ENCODE data around the gene MON2.

MON2 gene

GRCh38 chr12:62601765-62602164, 135.1 kb downstream of the MON2 start:
- Histone ChIP-seq H4K8ac (ENCODE audit: low read depth, low read length) (no peak overlapping the region), H3K23ac (ENCODE audit: low read length) (no peak overlapping the region), H3K4me1 (ENCODE audit: control insufficient read depth, low read depth, low read length) (peaks cover 5% of the 10 kb centered on the region), H3K79me1 (ENCODE audit: low read length) (peaks cover 3% of the 10 kb centered on the region), H2BK5ac (ENCODE audit: low read length) (no peak overlapping the region), H3K18ac (ENCODE audit: low read length) (peak overlapping the region; percentile 75), H3K56ac (ENCODE audit: low read length) (peak overlapping the region; percentile 47), H2AK5ac (ENCODE audit: low read length) (no peak overlapping the region), H3K36me3 (ENCODE audit: control insufficient read depth, insufficient read depth, low read length) (no peaks in the 10 kb centered on the region), H3K4me2 (ENCODE audit: low read length) (no peak overlapping the region), H3K27me3 (ENCODE audit: insufficient read depth, low read length, poor library complexity) (no peaks in the 10 kb centered on the region), H3K4me3 (ENCODE audit: low read length) (no peak overlapping the region), H3K4ac (ENCODE audit: low read depth, low read length) (no peak overlapping the region), H4K5ac (ENCODE audit: low read length) (no peak overlapping the region), H2BK15ac (replicated peaks; ENCODE audit: low read depth) (no peak overlapping the region), H3K9ac (ENCODE audit: low read length) (peak overlapping the region; percentile 56), H2BK120ac (ENCODE audit: low read depth, low read length) (no peak overlapping the region), H3K27ac (ENCODE audit: low read depth, low read length) (no peak overlapping the region), H3K79me2 (ENCODE audit: control insufficient read depth, insufficient read depth, low read length) (peaks cover 36% of the 10 kb centered on the region)
- no CpG with 5 or more reads among the region's 2 CpGs for WGBS (ENCODE audit: extremely low coverage, insufficient coverage, low lambda C conversion rate)
- no peak for DNase-seq

- peak overlapping the region; percentile 100 for H3K27ac ChIP-seq (ENCODE audit: low read depth, low read length)
- peak overlapping the region; percentile 29 for H2BK120ac ChIP-seq (ENCODE audit: low read depth, low read length)
- H3K79me1 ChIP-seq (ENCODE audit: low read length) = peaks cover 3% of the 10 kb centered on the region
- H3K18ac ChIP-seq (ENCODE audit: low read length) = peak overlapping the region; percentile 92
- H4K8ac ChIP-seq (ENCODE audit: low read depth, low read length) = peak overlapping the region; percentile 96
- H3K23ac ChIP-seq (ENCODE audit: low read length) = no peak overlapping the region
- peak overlapping the region; percentile 99 for H3K9ac ChIP-seq (ENCODE audit: low read length)
- WGBS (ENCODE audit: extremely low coverage, insufficient coverage, low lambda C conversion rate) = no CpG with 5 or more reads among the region's 66 CpGs
- H3K79me2 ChIP-seq (ENCODE audit: control insufficient read depth, insufficient read depth, low read length) = peaks cover 38% of the 10 kb centered on the region
- peak overlapping the region; percentile 99 for H3K56ac ChIP-seq (ENCODE audit: low read length)
- H3K4me2 ChIP-seq (ENCODE audit: low read length) = peak overlapping the region; percentile 76
- H2BK15ac ChIP-seq (replicated peaks; ENCODE audit: low read depth) = no peak overlapping the region
- peak overlapping the region; percentile 93 for H2BK5ac ChIP-seq (ENCODE audit: low read length)
- H3K36me3 ChIP-seq (ENCODE audit: control insufficient read depth, insufficient read depth, low read length) = no peaks in the 10 kb centered on the region
- peak overlapping the region; percentile 96 for H3K4me3 ChIP-seq (ENCODE audit: low read length)
- peak; percentile 96 for DNase-seq
- no peak overlapping the region for H2AK5ac ChIP-seq (ENCODE audit: low read length)
- peak overlapping the region; percentile 90 for H3K4ac ChIP-seq (ENCODE audit: low read depth, low read length)
- H3K27me3 ChIP-seq (ENCODE audit: insufficient read depth, low read length, poor library complexity) = no peaks in the 10 kb centered on the region
- peaks cover 5% of the 10 kb centered on the region for H3K4me1 ChIP-seq (ENCODE audit: control insufficient read depth, low read depth, low read length)
- H4K5ac ChIP-seq (ENCODE audit: low read length) = peak overlapping the region; percentile 56
Measured at GRCh38 chr12:62602255-62603060, 135.8 kb downstream of the MON2 start.

- Histone ChIP-seq H3K56ac (ENCODE audit: low read length) (peak overlapping the region; percentile 99), H3K36me3 (ENCODE audit: control insufficient read depth, insufficient read depth, low read length) (no peaks in the 10 kb centered on the region), H2BK15ac (replicated peaks; ENCODE audit: low read depth) (no peak overlapping the region), H3K9ac (ENCODE audit: low read length) (peak overlapping the region; percentile 99), H3K18ac (ENCODE audit: low read length) (peak overlapping the region; percentile 92), H2AK5ac (ENCODE audit: low read length) (peak overlapping the region; percentile 71), H2BK5ac (ENCODE audit: low read length) (peak overlapping the region; percentile 93), H2BK120ac (ENCODE audit: low read depth, low read length) (peak overlapping the region; percentile 73), H3K4me2 (ENCODE audit: low read length) (peak overlapping the region; percentile 34), H3K23ac (ENCODE audit: low read length) (peak overlapping the region; percentile 86), H4K5ac (ENCODE audit: low read length) (peak overlapping the region; percentile 72), H4K8ac (ENCODE audit: low read depth, low read length) (peak overlapping the region; percentile 96), H3K79me1 (ENCODE audit: low read length) (peaks cover 3% of the 10 kb centered on the region), H3K79me2 (ENCODE audit: control insufficient read depth, insufficient read depth, low read length) (peaks cover 38% of the 10 kb centered on the region), H3K4me1 (ENCODE audit: control insufficient read depth, low read depth, low read length) (peaks cover 5% of the 10 kb centered on the region), H3K4me3 (ENCODE audit: low read length) (peak overlapping the region; percentile 96), H3K27ac (ENCODE audit: low read depth, low read length) (peak overlapping the region; percentile 100), H3K4ac (ENCODE audit: low read depth, low read length) (peak overlapping the region; percentile 90), H3K27me3 (ENCODE audit: insufficient read depth, low read length, poor library complexity) (no peaks in the 10 kb centered on the region)
- no CpG with 5 or more reads among the region's 94 CpGs for WGBS (ENCODE audit: extremely low coverage, insufficient coverage, low lambda C conversion rate)
- peak; percentile 94 for DNase-seq
Measured at GRCh38 chr12:62603061-62603810, 136.6 kb downstream of the MON2 start.

DNA sequence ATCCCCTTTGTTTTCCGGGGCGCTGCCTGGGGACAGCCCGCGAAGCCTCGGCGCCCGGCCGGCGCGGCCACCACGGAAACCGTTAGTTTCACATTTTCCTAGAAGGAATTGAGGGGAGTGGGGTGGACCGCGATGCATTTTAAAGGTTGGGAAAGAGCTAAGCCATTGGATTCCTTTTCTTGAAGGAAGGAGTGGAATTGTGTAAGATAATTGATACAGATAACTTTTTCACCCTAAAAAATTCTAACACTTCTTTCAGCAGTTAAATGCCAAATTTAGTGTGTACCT, 137.1 kb downstream of the MON2 start:
- peaks cover 5% of the 10 kb centered on the region for H3K4me1 ChIP-seq (ENCODE audit: control insufficient read depth, low read depth, low read length)
- H3K79me2 ChIP-seq (ENCODE audit: control insufficient read depth, insufficient read depth, low read length) = peaks cover 38% of the 10 kb centered on the region
- H3K23ac ChIP-seq (ENCODE audit: low read length) = peak overlapping the region; percentile 86
- H3K4me3 ChIP-seq (ENCODE audit: low read length) = peak overlapping the region; percentile 96
- H2BK15ac ChIP-seq (replicated peaks; ENCODE audit: low read depth) = no peak overlapping the region
- H3K27me3 ChIP-seq (ENCODE audit: insufficient read depth, low read length, poor library complexity) = no peaks in the 10 kb centered on the region
- peak overlapping the region; percentile 99 for H3K9ac ChIP-seq (ENCODE audit: low read length)
- no CpG with 5 or more reads among the region's 14 CpGs for WGBS (ENCODE audit: extremely low coverage, insufficient coverage, low lambda C conversion rate)
- peak overlapping the region; percentile 100 for H3K27ac ChIP-seq (ENCODE audit: low read depth, low read length)
- H2BK120ac ChIP-seq (ENCODE audit: low read depth, low read length) = peak overlapping the region; percentile 73
- peak overlapping the region; percentile 67 for H4K8ac ChIP-seq (ENCODE audit: low read depth, low read length)
- peaks cover 3% of the 10 kb centered on the region for H3K79me1 ChIP-seq (ENCODE audit: low read length)
- H2BK5ac ChIP-seq (ENCODE audit: low read length) = peak overlapping the region; percentile 93
- no peak for DNase-seq
- H3K18ac ChIP-seq (ENCODE audit: low read length) = peak overlapping the region; percentile 92
- H4K5ac ChIP-seq (ENCODE audit: low read length) = no peak overlapping the region
- H2AK5ac ChIP-seq (ENCODE audit: low read length) = peak overlapping the region; percentile 71
- peak overlapping the region; percentile 90 for H3K4ac ChIP-seq (ENCODE audit: low read depth, low read length)
- H3K56ac ChIP-seq (ENCODE audit: low read length) = peak overlapping the region; percentile 99
- H3K36me3 ChIP-seq (ENCODE audit: control insufficient read depth, insufficient read depth, low read length) = no peaks in the 10 kb centered on the region
- peak overlapping the region; percentile 41 for H3K4me2 ChIP-seq (ENCODE audit: low read length)

DNA sequence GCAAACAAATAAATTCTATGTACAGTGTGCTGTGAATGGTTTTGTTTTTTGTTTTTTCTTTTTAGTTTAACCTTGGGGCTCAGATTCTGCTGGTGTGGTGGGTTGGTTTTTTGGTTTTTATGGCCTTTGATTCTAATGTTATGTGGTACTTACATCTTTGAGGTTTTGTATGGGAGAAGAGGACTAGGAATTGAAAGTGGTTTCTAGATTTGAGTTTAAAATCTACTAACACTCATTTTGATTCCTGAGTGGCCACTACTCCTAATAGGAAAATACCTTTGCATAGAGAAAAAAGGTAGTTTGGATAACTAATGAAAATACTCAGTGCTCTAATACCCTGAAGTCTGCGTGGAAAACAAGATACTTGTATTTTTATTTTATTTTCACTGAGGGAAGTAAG, 137.7 kb downstream of the MON2 start:
- DNase-seq = no peak
- WGBS (ENCODE audit: extremely low coverage, insufficient coverage, low lambda C conversion rate) = no CpG with 5 or more reads among the region's 1 CpG
- no peak overlapping the region for H3K23ac ChIP-seq (ENCODE audit: low read length)

More for the DNA sequence above, 137.7 kb downstream of the MON2 start:
- Histone ChIP-seq H3K79me1 (ENCODE audit: low read length) (peaks cover 4% of the 10 kb centered on the region), H3K27ac (ENCODE audit: low read depth, low read length) (no peak overlapping the region), H2BK15ac (replicated peaks; ENCODE audit: low read depth) (no peak overlapping the region), H3K4me1 (ENCODE audit: control insufficient read depth, low read depth, low read length) (peaks cover 5% of the 10 kb centered on the region), H2BK5ac (ENCODE audit: low read length) (no peak overlapping the region), H2AK5ac (ENCODE audit: low read length) (no peak overlapping the region), H3K4me3 (ENCODE audit: low read length) (peak overlapping the region; percentile 96), H3K56ac (ENCODE audit: low read length) (peak overlapping the region; percentile 77), H4K8ac (ENCODE audit: low read depth, low read length) (no peak overlapping the region), H2BK120ac (ENCODE audit: low read depth, low read length) (no peak overlapping the region), H3K18ac (ENCODE audit: low read length) (no peak overlapping the region), H3K36me3 (ENCODE audit: control insufficient read depth, insufficient read depth, low read length) (no peaks in the 10 kb centered on the region), H3K4me2 (ENCODE audit: low read length) (peak overlapping the region; percentile 20), H4K5ac (ENCODE audit: low read length) (no peak overlapping the region), H3K4ac (ENCODE audit: low read depth, low read length) (no peak overlapping the region), H3K27me3 (ENCODE audit: insufficient read depth, low read length, poor library complexity) (no peaks in the 10 kb centered on the region), H3K79me2 (ENCODE audit: control insufficient read depth, insufficient read depth, low read length) (peaks cover 38% of the 10 kb centered on the region), H3K9ac (ENCODE audit: low read length) (peak overlapping the region; percentile 99)
